Inflammatory macrophage treated with lipopolysaccharide for 1 hour (primary cell): Measurements from ENCODE around the gene NUP88.
"Not testable (repeated sequence)": the region's sequence is repeated elsewhere in the genome, so short reads cannot be mapped to it uniquely, and the experiment has no call there.

ENCODE experiments used
- DNase-seq, 2 donors: peaks; one replicate each; pipeline ENCODE4 v3.0.0-alpha.2; 2020 to 2022

The NUP88 gene

GRCh38 chr17:5419356-5419958, at the start of gene NUP88:
TSS of gene NUP88 (minus strand) at chr17:5419662. CDS start at chr17:5419650, 12 bp downstream.
- peak; percentile 87 to 95 for DNase-seq

DNA sequence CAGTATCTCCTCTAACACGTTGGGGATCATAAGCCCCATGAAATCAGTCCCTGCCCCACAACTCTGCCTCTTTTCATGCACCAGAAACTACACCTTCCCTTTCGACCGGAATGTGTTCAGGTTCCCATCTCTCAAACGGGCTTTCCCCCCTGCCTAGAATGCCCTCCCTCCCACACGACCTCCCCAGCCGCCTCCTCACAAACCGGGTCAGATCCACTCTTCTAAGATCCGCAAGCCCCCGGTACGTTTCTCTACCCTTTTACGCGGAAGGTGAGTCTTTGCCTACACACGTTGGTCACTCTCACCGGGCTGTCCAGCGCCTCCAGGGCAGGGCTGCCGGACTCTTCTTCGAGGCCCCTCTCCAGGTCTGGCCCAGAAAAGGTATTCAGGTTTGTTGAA, 48.6 kb upstream of the NUP88 start:
- no peak for DNase-seq

GRCh38 chr17:5467416-5467815, 48.0 kb upstream of the NUP88 start:
- DNase-seq, result no peak

GRCh38 chr17:5466295-5466694, 46.8 kb upstream of the NUP88 start:
- DNase-seq, result no peak

DNA sequence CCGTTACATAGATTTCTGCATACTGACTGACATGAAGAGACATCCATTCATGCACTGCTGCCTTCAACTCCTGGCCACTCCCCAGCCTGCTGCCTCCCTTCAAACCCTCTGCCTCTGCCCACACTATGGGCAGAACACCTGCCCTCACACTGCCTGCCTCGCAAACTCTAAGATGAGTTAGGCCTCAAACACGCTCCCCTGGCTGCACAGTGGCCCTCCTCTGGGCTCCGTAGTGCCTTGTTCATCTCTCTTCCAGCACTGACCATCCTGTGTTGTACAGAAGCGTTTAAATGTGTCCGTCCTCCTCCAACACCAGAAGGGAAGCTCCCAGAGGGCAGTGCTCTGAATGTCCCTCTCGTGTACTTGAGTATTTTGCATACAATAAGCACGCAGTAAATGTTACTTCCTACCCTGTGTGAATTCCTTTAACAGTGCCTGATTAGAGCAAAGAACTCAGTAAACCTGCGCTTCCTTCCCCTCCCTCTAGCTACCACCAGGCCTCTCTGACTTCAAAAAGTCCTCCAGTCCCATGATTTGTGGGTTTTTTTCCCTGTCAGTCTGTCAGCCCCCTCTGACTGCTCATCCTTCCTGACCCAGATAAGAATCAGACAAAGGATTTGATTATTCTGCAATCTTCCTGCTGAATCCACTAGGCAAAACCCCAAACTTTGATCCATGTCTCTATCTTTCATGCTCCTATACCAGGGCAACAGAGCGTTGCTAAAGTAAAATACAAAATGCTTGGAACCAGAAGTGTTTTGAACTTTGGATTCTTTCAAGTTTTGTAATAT, 45.5 kb upstream of the NUP88 start:
- no peak for DNase-seq

- DNase-seq, result no peak
Observed at GRCh38 chr17:5446786-5447185, 27.3 kb upstream of the NUP88 start.

GRCh38 chr17:5444209-5444608, 24.7 kb upstream of the NUP88 start:
- no peak for DNase-seq

DNA sequence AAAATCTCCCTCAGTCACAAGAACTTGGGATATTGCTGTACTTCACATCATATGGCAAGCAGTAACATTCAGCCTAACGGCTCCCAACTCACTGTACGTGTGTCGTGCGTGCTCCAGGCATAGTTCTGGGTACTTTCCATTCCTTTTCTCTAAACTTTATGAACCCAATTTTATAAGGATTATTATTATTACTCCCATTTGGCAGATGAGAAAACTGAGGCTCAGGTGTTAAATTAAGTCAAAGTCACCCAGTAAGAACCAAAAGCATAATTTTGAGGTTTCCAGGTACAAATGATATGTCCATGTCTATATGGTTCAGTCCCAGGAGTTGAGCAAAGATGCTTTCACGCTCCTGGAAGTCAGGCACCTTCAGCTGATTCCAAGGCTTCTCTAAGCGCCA, 24.3 kb upstream of the NUP88 start:
- no peak for DNase-seq

- DNase-seq, result no peak
Observed at GRCh38 chr17:5439446-5439764, 19.9 kb upstream of the NUP88 start.

DNA sequence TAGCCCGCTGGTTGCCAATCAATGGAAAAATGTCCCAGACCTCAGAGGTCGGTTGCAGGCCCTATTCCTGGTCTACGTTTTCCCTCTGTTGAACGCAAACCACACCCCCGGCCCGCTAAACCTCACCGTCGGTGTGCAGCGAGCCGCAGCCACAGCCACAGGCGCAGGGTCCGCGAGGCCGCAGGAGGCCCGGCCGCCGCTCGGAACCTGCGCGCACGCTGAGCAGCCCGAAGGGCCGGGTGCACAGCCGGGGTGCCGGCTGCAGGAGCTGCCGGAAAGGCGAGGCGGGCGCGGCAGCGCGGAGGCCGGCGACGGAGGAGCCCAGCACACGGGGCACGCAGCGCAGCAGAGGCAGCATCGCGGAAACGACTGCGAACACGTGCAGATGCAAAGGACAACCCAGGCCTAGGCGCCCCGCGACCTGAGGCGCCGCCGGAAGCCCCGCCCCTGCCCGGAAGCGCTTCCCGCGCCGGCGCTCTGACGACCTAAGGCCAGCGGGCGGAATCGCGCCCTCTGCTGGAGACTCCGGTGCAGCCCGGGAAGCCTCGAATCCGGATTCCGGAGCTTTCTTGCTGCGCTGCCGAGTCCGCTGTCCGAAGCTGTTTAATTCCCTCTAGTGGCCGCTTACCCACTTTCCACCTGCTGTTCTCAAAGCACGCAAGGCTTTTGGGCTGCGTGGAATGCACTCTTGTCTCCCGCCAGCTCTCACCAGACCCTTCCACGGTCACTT, 19.4 kb upstream of the NUP88 start, which contains the start of gene C1QBP:
TSS of gene C1QBP (minus strand) at position 440 of the 730 bp plus-strand sequence. CDS start at position 358, 82 bp downstream.
- peak; percentile 90 to 100 for DNase-seq

DNA sequence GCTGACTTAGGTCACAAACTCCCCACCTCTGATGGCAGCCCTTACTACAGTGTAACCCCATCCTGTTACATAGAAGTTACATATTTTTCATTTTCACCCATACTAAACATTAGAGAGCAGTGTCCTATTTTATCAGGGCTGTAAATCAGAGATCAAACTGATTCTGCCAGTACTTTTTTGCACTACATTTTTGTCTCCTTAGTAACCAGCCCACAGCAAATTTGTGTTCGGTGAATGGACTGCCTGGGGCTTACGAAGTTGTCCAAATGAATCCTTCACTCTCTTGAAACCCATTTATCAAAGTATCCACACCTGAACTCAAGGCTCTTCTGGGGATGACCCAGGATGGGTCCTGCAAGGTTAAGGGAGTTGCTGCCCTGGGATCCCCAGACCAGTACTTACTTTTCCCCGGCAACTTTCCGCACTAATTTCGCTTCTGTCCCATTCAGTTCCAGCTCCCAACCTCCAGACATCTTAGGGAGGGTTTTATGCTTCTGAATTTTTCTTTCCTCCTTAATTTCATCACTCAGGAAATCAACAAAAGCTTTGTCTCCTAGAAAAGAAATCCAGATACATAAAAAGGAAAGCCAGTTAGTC, 18.4 kb upstream of the NUP88 start:
- DNase-seq, result no peak

DNA sequence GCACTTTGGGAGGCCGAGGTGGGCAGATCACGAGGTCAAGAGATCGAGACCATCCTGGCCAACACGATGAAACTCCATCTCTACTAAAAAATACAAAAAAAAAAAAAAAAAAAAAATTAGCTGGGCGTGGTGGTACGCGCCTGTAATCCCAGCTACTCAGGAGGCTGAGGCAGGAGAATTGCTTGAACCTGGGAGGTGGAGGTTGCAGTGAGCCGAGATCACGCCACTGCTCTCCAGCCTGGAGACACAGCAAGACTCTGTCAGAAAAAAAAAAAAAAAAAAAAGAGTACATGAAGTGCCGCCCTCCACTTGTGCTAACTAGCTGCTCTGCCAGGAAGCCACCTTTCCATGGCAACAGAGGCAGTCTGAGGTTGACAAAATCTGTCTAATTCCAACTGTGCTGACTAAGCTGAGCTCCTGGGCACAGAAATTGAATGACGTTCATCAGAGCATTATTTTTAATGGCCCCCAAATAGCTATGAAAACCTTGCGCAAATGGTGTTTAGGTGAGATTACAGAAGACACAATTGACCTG, 16.4 kb upstream of the NUP88 start:
- DNase-seq, result not testable (repeated sequence)

- no peak for DNase-seq
Observed at GRCh38 chr17:5434984-5435383, 15.5 kb upstream of the NUP88 start.

DNA sequence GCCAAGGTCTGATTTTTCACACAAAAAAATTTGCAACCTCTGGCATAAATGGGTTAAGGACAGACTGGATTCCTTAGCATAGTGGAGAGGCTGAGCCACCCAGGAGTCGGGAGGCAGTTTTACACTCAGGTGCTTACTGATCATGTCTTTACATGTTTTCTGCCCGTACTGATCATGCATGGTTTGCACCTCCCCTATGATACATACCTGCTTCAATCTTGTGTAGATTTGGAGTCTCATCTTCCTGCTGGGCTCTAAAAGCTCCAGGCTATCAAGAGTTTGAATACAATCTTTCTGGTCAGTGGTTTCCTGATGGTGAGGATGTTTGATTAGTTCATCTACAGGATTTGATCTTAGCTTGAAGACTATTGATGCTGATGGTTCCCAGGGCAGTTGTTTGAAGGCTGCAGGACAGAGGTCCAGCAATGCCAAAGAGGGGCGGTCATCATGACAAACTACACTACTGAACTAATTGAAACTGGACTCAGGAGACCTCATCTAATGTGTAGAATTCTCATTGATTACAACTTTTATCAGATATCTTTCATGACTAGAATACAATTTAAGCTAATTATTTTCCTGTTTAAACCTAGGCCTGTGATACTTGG, 12.6 kb upstream of the NUP88 start:
- DNase-seq, result no peak

DNA sequence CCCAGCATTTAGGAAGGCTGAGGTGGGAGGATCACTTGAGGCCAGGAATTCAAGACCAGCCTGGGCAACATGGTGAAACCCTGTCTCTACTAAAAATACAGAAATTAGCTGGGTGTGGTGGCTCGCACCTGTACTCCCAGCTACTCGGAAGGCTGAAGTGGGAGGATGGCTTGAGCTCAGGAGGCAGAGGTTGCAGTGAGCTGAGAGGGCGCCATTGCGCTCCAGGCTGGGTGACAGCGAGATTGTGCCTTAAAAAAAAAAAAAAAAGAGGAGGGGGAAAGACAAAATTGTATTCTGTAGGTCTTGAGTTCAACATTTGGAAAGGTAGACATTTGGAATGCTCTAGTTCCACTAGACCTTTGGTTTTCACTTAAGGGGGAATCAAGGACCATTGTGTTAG, 11.8 kb upstream of the NUP88 start:
- not testable (repeated sequence) for DNase-seq

GRCh38 chr17:5430413-5430999, 11.0 kb upstream of the NUP88 start:
- DNase-seq, result no peak

DNA sequence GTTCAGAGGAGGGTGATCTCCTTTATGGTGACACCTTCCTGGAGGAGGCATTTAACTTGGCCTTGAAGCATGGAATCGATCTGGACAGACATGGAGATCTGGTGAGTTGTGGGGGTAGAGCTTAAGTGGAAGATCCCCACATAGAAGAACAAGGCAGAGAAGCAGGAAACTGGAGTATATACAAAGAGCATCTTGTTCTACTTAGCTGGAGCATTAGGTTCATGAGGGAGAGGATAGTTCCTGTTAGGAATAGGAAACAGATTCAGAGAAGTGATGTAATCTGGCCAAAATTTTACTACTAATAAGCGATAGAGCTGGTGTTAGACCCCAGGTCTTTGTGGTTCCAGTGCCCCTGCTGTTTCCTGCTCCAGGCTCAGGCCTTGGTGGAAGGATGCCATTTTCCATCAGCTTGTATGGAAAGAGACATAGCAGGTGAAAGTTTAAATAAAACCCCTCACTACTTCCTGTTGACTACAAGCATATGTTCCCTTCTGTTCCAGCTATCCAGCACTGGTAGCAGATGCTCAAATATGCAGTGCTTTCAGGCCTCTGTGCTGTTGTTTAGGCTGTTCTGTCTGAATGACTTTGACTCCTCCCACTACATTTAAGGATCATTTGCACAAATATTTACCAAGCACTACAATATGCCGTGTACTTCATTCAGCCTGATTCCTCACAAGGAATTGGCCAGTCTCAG, 9.9 kb upstream of the NUP88 start:
- DNase-seq, result no peak

- DNase-seq, result no peak
Observed at GRCh38 chr17:5425826-5426225, 6.4 kb upstream of the NUP88 start.

GRCh38 chr17:5424909-5425308, 5.4 kb upstream of the NUP88 start:
- no peak for DNase-seq

GRCh38 chr17:5422505-5422904, 3.0 kb upstream of the NUP88 start:
- no peak for DNase-seq

- peak; percentile 84 to 86 for DNase-seq
Observed at GRCh38 chr17:5419959-5420653, 644 bp upstream of the NUP88 start, which contains the start of gene RPAIN. TSS of gene RPAIN (plus strand) at chr17:5420182. CDS start at chr17:5420211, 29 bp downstream.
